Transverse colon (tissue), 4 donors: ENCODE data around the gene CASKIN2.
A peak's percentile ranks its signal among the peaks of the same experiment; 100 is the strongest.

Source experiments
- POLR2AphosphoS5 ChIP-seq, 3 donors: sonication (generic); formaldehyde crosslinking; IDR thresholded peaks; one replicate each; pipeline ENCODE4 v1.6.1; 2016; ENCODE audit warnings: antibody characterized with exemption in 3 of 3
- TF ChIP-seq, protein P1 (sequence below), 5 experiments: fragments of 200-600 bp in 3 of 5; fragments of 450-650 bp in 2 of 5; sonication (generic) in 3 of 5; IDR thresholded peaks; 1 replicate in 2 of 5; 2 replicates in 3 of 5; pipeline ENCODE4 v1.5.1; 2016 to 2017; ENCODE audit warnings: antibody characterized with exemption in 5 of 5, inconsistent platforms in 3 of 5, mild to moderate bottlenecking in 2 of 5, moderate library complexity in 1 of 5

DNA sequence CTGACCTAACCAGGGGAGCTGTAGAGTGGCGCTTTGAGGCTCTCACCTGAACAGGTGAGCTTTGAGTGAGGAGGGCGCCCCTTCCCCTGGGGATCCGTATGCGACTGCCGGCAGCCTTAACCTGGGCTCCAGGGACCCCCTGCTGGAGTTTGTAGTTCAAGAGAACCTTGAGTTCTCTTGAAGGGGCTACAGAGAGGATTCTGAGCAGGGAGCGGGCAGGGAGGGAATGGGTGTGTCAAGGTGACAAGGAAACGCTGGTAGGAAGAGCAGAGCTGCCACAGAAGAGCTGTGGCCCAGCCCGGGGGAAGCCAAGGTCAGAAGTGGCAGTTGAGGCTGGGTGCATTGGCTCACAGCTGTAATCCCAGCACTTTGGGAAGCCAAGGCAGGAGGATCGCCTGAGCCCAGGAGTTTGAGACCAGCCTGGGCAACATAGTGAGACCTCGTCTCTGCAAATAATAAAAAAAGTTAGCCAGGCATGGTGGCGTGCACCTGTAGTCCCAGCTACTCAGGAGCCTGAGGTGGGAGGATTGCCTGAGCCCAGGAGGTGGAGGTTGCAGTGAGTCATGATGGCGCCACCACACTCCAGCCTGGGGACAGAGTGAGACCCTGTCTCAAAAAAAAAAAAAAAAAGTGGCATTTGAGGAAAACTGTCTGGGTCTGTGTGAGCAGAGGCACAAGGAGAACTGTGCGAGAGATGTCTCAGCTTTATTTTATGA, 11.4 kb upstream of the CASKIN2 start:
- peak; percentile 74 to 90 (median 88) for TF ChIP-seq POLR2AphosphoS5 (IDR thresholded peaks at IDR 0.05)
- TF ChIP-seq, protein P1, sequence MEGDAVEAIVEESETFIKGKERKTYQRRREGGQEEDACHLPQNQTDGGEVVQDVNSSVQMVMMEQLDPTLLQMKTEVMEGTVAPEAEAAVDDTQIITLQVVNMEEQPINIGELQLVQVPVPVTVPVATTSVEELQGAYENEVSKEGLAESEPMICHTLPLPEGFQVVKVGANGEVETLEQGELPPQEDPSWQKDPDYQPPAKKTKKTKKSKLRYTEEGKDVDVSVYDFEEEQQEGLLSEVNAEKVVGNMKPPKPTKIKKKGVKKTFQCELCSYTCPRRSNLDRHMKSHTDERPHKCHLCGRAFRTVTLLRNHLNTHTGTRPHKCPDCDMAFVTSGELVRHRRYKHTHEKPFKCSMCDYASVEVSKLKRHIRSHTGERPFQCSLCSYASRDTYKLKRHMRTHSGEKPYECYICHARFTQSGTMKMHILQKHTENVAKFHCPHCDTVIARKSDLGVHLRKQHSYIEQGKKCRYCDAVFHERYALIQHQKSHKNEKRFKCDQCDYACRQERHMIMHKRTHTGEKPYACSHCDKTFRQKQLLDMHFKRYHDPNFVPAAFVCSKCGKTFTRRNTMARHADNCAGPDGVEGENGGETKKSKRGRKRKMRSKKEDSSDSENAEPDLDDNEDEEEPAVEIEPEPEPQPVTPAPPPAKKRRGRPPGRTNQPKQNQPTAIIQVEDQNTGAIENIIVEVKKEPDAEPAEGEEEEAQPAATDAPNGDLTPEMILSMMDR (IDR thresholded peaks at IDR 0.05): no peak
